HL-60 (cell line): ENCODE results near the gene CDRT4.

Experiments
- DNase-seq, 2 experiments: peaks; one replicate each; pipeline ENCODE4 v3.0.0-alpha.2; 2010 to 2020; ENCODE audit warnings: low read depth in 1 of 2, low spot score in 1 of 2
- H3K27ac ChIP-seq: fragments of 250-450 bp; sonication (Bioruptor Pico); replicated peaks from 2 replicates; pipeline ENCODE4 v1.5.1; 2020; ENCODE audit warnings: mild to moderate bottlenecking, moderate library complexity
- H3K27me3 ChIP-seq: fragments of 250-450 bp; sonication (Bioruptor Pico); 2 replicates; pipeline ENCODE4 v1.5.1; 2021; ENCODE audit warnings: mild to moderate bottlenecking, moderate library complexity; ENCODE audit not compliant: insufficient read depth, poor library complexity, severe bottlenecking
- H3K4me3 ChIP-seq: replicated peaks from 2 replicates; pipeline ENCODE4 v1.5.1; 2011; ENCODE audit warnings: mild to moderate bottlenecking, control low read depth, low read length; ENCODE audit not compliant: insufficient read depth
- CTCF ChIP-seq: IDR thresholded peaks from one replicate; pipeline ENCODE4 v1.5.1; 2011; ENCODE audit warnings: low read length, control low read depth, inconsistent platforms; ENCODE audit not compliant: insufficient read depth
- GABPA ChIP-seq: IDR thresholded peaks from 2 replicates; pipeline ENCODE4 v1.6.1; 2012; ENCODE audit warnings: low read depth
- POLR2AphosphoS5 ChIP-seq: IDR thresholded peaks from 2 replicates; pipeline ENCODE4 v1.6.1; 2012; ENCODE audit warnings: low read depth
- SPI1 ChIP-seq: IDR thresholded peaks from 2 replicates; pipeline ENCODE4 v1.6.1; 2012; ENCODE audit warnings: low read depth, mild to moderate bottlenecking, borderline replicate concordance
- TF ChIP-seq, protein P1 (sequence below): IDR thresholded peaks from 2 replicates; pipeline ENCODE4 v1.6.1; 2012; ENCODE audit warnings: low read depth; ENCODE audit not compliant: insufficient replicate concordance

Gene CDRT4

GRCh38 chr17:15432807-15433611 lies 34.4 kb downstream of the CDRT4 start:
- no peaks in the 10 kb centered on the region for H3K27me3 ChIP-seq
- TF ChIP-seq POLR2AphosphoS5 (no peak), CTCF (no peak), GABPA (no peak), SPI1 (no peak)
- TF ChIP-seq, protein P1, sequence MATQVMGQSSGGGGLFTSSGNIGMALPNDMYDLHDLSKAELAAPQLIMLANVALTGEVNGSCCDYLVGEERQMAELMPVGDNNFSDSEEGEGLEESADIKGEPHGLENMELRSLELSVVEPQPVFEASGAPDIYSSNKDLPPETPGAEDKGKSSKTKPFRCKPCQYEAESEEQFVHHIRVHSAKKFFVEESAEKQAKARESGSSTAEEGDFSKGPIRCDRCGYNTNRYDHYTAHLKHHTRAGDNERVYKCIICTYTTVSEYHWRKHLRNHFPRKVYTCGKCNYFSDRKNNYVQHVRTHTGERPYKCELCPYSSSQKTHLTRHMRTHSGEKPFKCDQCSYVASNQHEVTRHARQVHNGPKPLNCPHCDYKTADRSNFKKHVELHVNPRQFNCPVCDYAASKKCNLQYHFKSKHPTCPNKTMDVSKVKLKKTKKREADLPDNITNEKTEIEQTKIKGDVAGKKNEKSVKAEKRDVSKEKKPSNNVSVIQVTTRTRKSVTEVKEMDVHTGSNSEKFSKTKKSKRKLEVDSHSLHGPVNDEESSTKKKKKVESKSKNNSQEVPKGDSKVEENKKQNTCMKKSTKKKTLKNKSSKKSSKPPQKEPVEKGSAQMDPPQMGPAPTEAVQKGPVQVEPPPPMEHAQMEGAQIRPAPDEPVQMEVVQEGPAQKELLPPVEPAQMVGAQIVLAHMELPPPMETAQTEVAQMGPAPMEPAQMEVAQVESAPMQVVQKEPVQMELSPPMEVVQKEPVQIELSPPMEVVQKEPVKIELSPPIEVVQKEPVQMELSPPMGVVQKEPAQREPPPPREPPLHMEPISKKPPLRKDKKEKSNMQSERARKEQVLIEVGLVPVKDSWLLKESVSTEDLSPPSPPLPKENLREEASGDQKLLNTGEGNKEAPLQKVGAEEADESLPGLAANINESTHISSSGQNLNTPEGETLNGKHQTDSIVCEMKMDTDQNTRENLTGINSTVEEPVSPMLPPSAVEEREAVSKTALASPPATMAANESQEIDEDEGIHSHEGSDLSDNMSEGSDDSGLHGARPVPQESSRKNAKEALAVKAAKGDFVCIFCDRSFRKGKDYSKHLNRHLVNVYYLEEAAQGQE: no peak
- no peak for DNase-seq

DNA sequence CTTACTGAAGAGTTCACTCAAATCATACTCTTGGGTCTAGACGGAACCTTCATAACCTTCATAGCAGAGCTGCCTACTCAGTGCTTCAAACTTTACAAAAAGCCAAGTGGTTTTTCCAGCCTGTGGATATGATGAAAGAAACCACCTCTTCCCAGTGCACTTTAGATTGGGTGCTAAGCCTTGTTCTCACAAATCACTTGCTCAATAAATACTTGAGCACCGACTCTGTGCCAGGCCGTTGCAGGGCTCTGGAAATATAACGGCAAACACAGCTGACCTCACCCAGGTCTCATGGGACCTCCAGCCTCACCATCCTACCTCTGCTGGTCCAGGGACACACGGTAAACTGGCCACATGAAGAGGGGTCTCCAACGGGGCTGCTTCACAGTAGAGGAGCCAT lies 35.7 kb downstream of the CDRT4 start:
- TF ChIP-seq GABPA (no peak), SPI1 (no peak), CTCF (no peak), POLR2AphosphoS5 (no peak)
- TF ChIP-seq, protein P1: no peak
- no peak overlapping the region for H3K4me3 ChIP-seq
- DNase-seq: no peak
- H3K27me3 ChIP-seq: no peaks in the 10 kb centered on the region
- H3K27ac ChIP-seq: no peak overlapping the region

More at GRCh38 chr17:15432807-15433611, 34.4 kb downstream of the CDRT4 start:
- Histone ChIP-seq H3K27ac (no peak overlapping the region), H3K4me3 (no peak overlapping the region)

DNA sequence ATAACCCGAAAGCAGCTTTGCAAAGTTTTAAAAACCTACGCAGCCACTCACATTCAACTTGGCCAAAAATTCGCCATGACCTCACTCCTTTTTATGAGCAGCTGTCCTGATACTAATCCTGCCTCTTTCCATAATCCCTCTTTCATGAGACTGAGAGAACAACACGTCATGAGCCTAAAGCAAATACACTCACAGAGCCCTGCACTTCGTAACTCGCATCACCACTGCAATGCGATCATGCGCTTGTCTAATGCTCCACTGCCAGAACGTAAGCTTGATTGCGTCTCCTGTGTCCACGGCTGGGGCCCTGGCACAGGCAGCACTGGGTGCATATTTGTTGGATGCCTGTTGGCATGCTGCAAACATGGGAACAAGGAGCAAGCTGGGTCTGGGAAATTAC lies 36.2 kb downstream of the CDRT4 start:
- TF ChIP-seq, protein P1: no peak
- TF ChIP-seq GABPA: no peak
- no peak for TF ChIP-seq CTCF
- TF ChIP-seq SPI1: no peak
- no peak for TF ChIP-seq POLR2AphosphoS5
- Histone ChIP-seq H3K27me3 (no peaks in the 10 kb centered on the region), H3K4me3 (no peak overlapping the region), H3K27ac (no peak overlapping the region)
- DNase-seq: no peak
